GM18502 (cell line): ENCODE measurements around the gene PIM2.

Experiments used
- ATAC-seq: cut with Tn5 transposase; IDR thresholded peaks from one replicate; pipeline ENCODE4 v1.9.1; 2021; ENCODE audit warnings: mild to moderate bottlenecking; ENCODE audit not compliant: unreplicated experiment, poor library complexity

The PIM2 gene

GRCh38 chrX:48918643-48919340, at the start of gene PIM2:
Gene PIM2, minus strand, starts transcription at chrX:48919024. Its CDS starts 190 bp downstream, at chrX:48918834.
- peak; percentile 70 for ATAC-seq

- ATAC-seq: no peak
Measured at GRCh38 chrX:48968377-48968776, 49.6 kb upstream of the PIM2 start.

- no peak for ATAC-seq
Measured at GRCh38 chrX:48966796-48967579, 48.2 kb upstream of the PIM2 start.

DNA sequence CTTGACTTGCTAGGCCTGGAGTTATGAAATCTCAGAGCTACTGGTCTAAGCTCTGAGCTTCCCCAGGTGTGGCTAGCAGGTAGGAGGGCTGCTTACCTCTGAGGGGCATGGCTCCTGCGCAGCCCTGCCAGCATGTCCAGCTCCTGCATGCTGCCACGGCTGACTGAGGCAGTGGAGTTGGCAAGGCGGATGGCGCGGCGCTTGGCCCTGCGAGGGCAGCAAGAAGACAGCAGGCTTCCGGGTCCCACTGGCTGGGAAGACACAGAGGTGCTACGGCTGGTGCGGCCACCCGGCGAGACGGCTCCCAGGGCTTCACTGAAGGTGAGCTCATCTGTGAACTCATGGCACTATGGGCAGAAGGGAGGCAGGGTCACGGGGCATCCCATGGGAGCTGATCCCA, 47.1 kb upstream of the PIM2 start:
- no peak for ATAC-seq

- no peak for ATAC-seq
Measured at GRCh38 chrX:48961585-48962091, 42.8 kb upstream of the PIM2 start.

DNA sequence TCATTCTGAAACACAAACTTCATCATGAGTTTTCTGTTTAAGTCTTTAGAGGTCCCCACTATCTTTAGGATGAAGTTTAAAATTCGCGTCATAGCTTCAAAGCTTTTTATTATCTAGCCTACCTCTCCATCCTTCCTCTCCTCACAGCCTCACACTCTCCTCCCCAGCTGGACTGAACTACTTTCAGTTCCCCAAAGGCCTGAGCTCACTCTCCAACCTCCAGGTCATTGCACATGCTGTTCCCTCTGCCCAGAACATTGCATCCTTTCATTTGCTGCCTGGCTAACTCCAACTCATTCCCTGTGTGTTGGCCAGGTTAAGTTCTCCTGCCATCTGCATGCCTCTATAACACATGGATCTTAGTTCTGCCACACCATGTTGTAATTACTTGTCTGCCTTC, 41.5 kb upstream of the PIM2 start:
- no peak for ATAC-seq

GRCh38 chrX:48958635-48959094, 39.8 kb upstream of the PIM2 start:
- ATAC-seq: no peak

DNA sequence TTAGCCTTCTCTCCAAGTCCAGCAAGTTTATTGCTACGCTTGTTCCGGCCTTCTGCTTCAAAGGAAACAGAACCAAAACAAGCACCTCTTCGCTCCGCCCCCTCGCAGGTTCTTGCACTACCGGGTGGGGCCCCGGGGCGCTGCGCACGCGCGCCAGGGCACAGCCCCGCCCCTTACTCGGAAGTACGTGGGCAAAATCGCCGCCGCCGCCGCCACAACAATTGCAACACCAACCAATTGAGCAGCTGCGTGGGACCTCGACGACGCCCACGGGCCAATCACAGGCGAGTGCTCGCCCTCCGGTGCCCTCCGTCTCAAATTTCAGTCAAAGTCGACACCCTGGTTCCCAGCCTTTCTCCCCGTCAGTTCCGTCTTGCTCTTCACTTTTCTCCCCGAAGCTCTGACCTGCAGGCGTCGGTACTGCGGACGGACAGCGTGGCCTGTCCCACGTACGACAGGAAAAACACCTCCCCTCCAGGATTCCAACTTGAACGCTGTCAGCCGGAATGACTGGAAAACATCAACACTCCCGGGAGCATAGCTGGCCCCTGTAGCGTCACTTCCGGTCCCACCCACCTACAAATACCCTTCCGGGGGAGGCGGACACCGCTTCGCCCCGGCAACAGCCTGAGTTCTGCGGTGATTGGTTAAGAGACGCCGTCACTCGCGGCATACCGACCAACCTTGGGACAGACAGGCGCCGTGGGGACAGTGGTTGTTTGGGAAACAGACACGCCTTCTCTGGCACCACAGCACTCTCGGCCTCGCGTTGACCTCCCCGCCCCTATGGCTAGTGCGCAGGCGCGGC, 39.2 kb upstream of the PIM2 start:
- ATAC-seq: peak; percentile 79

GRCh38 chrX:48957477-48957826, 38.6 kb upstream of the PIM2 start, which contains the start of gene OTUD5:
Gene OTUD5, minus strand, starts transcription at chrX:48957607. Its CDS starts 37 bp downstream, at chrX:48957570.
- peak; percentile 45 for ATAC-seq

- ATAC-seq: no peak
Measured at GRCh38 chrX:48956728-48957414, 38.0 kb upstream of the PIM2 start.

DNA sequence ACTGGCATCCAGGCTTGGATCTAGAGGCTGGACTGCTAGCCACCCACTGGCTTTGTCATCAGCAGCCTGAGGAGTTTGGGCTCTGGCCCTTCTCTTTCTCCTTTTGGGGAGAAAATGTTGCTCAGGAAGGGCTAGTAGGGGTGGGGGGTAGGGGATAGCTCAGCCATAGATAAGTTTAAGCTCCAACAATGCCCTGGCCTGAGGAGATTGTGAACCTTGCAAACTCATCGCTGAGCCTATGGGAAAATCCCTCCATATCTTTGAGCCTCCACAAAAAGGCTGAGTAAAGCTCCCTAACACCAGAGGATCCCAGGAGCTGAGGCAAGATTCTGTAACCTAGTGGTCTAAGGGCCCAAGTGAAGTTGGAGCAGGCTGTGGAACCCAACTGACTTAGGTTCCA, 29.8 kb upstream of the PIM2 start:
- ATAC-seq: no peak

- ATAC-seq: peak; percentile 52
Measured at GRCh38 chrX:48945517-48946348, 26.9 kb upstream of the PIM2 start.

- ATAC-seq: no peak
Measured at GRCh38 chrX:48942895-48943294, 24.1 kb upstream of the PIM2 start.

DNA sequence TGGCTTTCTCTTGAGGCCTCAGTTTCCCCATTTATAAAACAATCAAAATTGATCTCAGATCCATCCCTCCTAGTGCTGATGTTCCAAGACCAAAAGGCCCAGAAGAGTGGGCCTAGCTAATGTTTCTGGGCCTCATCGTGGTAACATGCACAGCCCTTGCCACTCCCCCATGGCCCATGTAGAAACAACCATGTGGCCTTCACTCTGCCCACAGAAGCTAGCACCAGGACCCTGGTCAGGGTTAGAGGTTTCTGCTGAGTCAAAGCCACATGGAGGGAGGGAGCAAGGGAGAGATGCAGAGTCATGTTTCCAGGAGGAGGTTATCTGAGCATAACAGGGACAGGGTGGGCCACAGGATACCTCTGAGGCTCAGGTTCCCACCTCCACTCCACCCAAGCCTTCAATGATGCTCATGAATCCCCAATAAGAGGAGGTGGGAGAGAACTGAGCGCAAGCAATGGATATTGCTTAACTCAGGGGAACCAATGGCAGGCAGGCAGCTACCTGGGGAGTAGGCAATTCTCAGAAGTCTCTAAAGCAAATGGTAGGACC, 21.7 kb upstream of the PIM2 start:
- ATAC-seq: no peak

DNA sequence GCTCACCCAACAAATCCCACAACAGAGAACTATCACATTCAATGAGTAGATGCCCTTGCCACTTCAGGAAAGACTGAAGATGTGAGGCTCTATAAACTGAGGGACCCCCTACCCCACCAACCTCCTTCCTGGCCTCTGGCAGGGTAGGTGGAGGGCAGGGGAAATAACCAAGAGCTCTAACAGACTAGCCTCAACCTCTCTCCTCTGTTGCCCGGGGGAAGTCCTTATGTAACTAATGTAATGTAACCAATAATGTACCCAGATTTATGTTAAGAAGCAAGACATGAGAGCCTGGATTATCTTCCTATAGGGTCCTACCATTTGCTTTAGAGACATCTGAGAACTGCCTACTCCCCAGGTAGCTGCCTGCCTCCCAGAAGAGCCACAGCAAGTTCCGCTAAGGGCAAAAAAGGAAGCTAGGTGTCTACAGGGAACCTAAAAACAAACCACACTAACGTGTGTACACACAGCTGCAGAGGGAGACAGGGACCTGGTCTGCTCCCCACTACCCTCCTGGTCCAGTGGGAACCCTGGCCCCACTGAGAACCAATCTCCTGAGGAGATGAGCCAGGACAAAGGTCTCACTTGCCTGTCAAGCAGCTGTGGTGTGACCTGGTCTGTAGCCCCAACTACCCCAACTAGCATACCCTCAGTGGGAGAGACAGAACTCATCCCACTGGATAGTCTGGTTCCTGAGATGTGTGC, 20.9 kb upstream of the PIM2 start:
- ATAC-seq: no peak

GRCh38 chrX:48938721-48939425, 20.0 kb upstream of the PIM2 start:
- peak; percentile 58 for ATAC-seq

DNA sequence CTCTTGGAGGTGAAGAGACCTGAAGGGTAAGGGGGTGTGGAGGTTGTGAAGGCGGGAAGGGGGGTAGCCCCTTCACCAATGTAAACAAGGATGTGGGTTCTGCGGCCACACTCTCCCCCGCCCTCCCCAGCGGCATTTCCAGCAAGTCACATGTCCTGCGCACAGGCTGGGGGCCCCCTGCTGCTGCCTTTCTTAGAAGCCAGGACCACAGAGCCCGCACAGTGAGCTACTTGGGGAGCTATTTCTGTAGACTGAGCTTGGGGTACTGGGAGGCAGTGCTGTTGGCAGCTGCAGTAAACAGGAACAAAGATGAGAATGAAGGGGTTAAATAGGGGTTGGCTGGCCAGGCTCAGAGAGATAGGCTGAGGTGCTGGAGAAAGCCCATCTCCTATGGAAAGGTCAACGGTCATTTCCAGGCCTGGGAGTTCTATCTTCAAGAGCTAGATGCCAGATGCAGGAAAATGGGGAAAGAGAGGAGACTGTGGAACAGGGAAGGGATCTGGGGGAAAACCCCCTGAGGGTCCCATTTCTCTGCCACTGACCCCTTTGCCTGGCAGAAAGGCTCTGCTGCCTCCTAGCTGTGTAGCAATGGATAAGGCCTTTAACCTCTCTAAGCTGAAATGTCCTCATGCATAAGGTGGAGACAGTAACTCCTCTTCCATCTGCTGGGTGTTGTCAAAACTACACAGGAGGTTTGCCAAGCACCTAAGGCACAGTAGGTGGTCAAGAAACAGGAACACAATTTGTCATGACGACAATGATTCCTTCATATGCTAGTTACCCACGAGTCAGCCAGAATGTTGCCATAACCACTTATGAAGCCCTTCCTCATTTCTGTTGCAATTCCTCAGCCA, 18.5 kb upstream of the PIM2 start:
- ATAC-seq: peak; percentile 70
